ENCODE data around the gene SF3B1. TPM values are rescaled to one million over a fixed set of nuclear protein-coding genes. Genes with fewer than 3 reads are reported as not detected.
A peak's percentile ranks its signal among the peaks of the same experiment; 100 is the strongest.
"Not testable (repeated sequence)": the region's sequence is repeated elsewhere in the genome, so short reads cannot be mapped to it uniquely, and the experiment has no call there.

The SF3B1 gene
- 100 to 1,000 TPM; 111 to 309 (median 188) TPM for total RNA-seq

- ATAC-seq: peak; percentile 99
- peak; percentile 93 for TF ChIP-seq POLR2AphosphoS5 (IDR thresholded peaks at IDR 0.05)
- TF ChIP-seq CTCF (IDR thresholded peaks at IDR 0.05): peak in 1 of 4 experiments; percentile 2
- peak; percentile 78 to 87 for TF ChIP-seq POLR2A (IDR thresholded peaks at IDR 0.05)
- no peak for TF ChIP-seq EP300 (IDR thresholded peaks at IDR 0.05)
- Histone ChIP-seq H3K36me3 (peaks cover 0 to under 1% of the 10 kb centered on the region in 2 donors), H3K27me3 (no peaks in the 10 kb centered on the region), H3K9me3 (no peaks in the 10 kb centered on the region), H3K4me1 (peaks cover 4 to 53% (median 24%) of the 10 kb centered on the region in 3 donors), H3K27ac (peak within 1 kb of the TSS; percentile 92 to 98 (median 95)), H3K4me3 (peak within 1 kb of the TSS; percentile 77 to 93)
- WGBS, 2 donors (ENCODE audit: low coverage in 1 of 2): 0 to 3% methylated on average over 17 to 27 of the region's 74 CpGs
These were observed at the start of gene SF3B1 for GRCh38 chr2:197434541-197435513. Gene SF3B1 (minus strand): TSS chr2:197435028. CDS start chr2:197434999, 29 bp downstream.

- not testable (repeated sequence) for H3K4me3 ChIP-seq, H3K27ac ChIP-seq, ATAC-seq, H3K4me1 ChIP-seq, H3K27me3 ChIP-seq
- Histone ChIP-seq H3K9me3 (peaks cover 0 to 10% (median 0%) of the 10 kb centered on the region in 3 donors), H3K36me3 (peaks cover 8 to 77% of the 10 kb centered on the region in 2 donors)
- WGBS, 2 donors (ENCODE audit: low coverage in 1 of 2): 100% methylated on average over 1 to 2 of the region's 3 CpGs
These were observed 49.4 kb upstream of the SF3B1 start for GRCh38 chr2:197484248-197484647.

GRCh38 chr2:197480165-197481036, 45.6 kb upstream of the SF3B1 start:
- 83 to 94% methylated on average over 4 to 9 of the region's 9 CpGs for WGBS, 2 donors (ENCODE audit: low coverage in 1 of 2)
- TF ChIP-seq POLR2A (IDR thresholded peaks at IDR 0.05): no peak
- TF ChIP-seq EP300 (IDR thresholded peaks at IDR 0.05): no peak
- TF ChIP-seq POLR2AphosphoS5 (IDR thresholded peaks at IDR 0.05): no peak
- no peak for TF ChIP-seq CTCF (IDR thresholded peaks at IDR 0.05)
- Histone ChIP-seq H3K4me3 (no peak overlapping the region), H3K27ac (no peak overlapping the region), H3K9me3 (peaks cover 0 to 10% (median 0%) of the 10 kb centered on the region in 3 donors), H3K4me1 (no peaks in the 10 kb centered on the region), H3K36me3 (peaks cover 0 to 73% of the 10 kb centered on the region in 2 donors), H3K27me3 (no peaks in the 10 kb centered on the region)
- ATAC-seq: no peak

- no peak for TF ChIP-seq POLR2A (IDR thresholded peaks at IDR 0.05)
- TF ChIP-seq POLR2AphosphoS5 (IDR thresholded peaks at IDR 0.05): no peak
- no peak for TF ChIP-seq CTCF (IDR thresholded peaks at IDR 0.05)
- TF ChIP-seq EP300 (IDR thresholded peaks at IDR 0.05): no peak
- no peak for ATAC-seq
These were observed 43.0 kb upstream of the SF3B1 start for GRCh38 chr2:197477797-197478196.

GRCh38 chr2:197472166-197472565, 37.3 kb upstream of the SF3B1 start:
- H3K36me3 ChIP-seq: peaks cover 0 to 97% of the 10 kb centered on the region in 2 donors
- no peak for ATAC-seq
- 95 to 96% methylated on average over 3 to 4 of the region's 5 CpGs for WGBS, 2 donors (ENCODE audit: low coverage in 1 of 2)

More at GRCh38 chr2:197477797-197478196, 43.0 kb upstream of the SF3B1 start:
- Histone ChIP-seq H3K4me1 (no peaks in the 10 kb centered on the region), H3K27me3 (no peaks in the 10 kb centered on the region), H3K4me3 (no peak overlapping the region), H3K9me3 (no peaks in the 10 kb centered on the region), H3K36me3 (peaks cover 0 to 80% of the 10 kb centered on the region in 2 donors), H3K27ac (no peak overlapping the region)
- 96 to 100% methylated on average over 3 of the region's 3 CpGs for WGBS, 2 donors (ENCODE audit: low coverage in 1 of 2)

More at GRCh38 chr2:197472166-197472565, 37.3 kb upstream of the SF3B1 start:
- Histone ChIP-seq H3K27me3 (no peaks in the 10 kb centered on the region), H3K4me3 (no peak overlapping the region), H3K4me1 (no peaks in the 10 kb centered on the region), H3K27ac (no peak overlapping the region), H3K9me3 (no peaks in the 10 kb centered on the region)
- TF ChIP-seq POLR2AphosphoS5 (IDR thresholded peaks at IDR 0.05) (no peak), EP300 (IDR thresholded peaks at IDR 0.05) (no peak), POLR2A (IDR thresholded peaks at IDR 0.05) (no peak), CTCF (IDR thresholded peaks at IDR 0.05) (no peak)

Data from gastroesophageal sphincter (tissue), 4 donors.